Activated T-cell treated with anti-CD3 and anti-CD28 coated beads, Interleukin-2, amount 50 U/mL, for 72 hours (primary cell): ENCODE data around the gene ZFP3. TPM values are rescaled to one million over a fixed set of nuclear protein-coding genes. Genes with fewer than 3 reads are reported as not detected.
"Not testable (repeated sequence)": the region's sequence is repeated elsewhere in the genome, so short reads cannot be mapped to it uniquely, and the experiment has no call there.

ENCODE experiments used
- ATAC-seq, 2 donors: fragments of 150-1000 bp; cut with Tn5 transposase; replicated peaks in 1 of 2; 2 replicates each; pipeline ENCODE4 v1.10.0; 2021; ENCODE audit warnings: moderate library complexity in 2 of 2, mild to moderate bottlenecking in 1 of 2
- DNase-seq, 2 donors: peaks; one replicate each; pipeline ENCODE4 v3.0.0; 2021 to 2022; ENCODE audit warnings: mixed read lengths in 1 of 2
- H3K27ac Mint-ChIP-seq: one replicate; pipeline ENCODE4 v1.8.0; 2022; ENCODE audit warnings: mild to moderate bottlenecking, moderate library complexity, mixed read lengths
- H3K27me3 Mint-ChIP-seq: one replicate; pipeline ENCODE4 v1.8.0; 2022; ENCODE audit warnings: low read depth, mixed read lengths
- H3K36me3 Mint-ChIP-seq, 2 donors: one replicate each; pipeline ENCODE4 v1.8.0; 2022; ENCODE audit warnings: mixed read lengths in 2 of 2, mild to moderate bottlenecking in 1 of 2; ENCODE audit not compliant: insufficient read depth in 2 of 2
- H3K4me1 Mint-ChIP-seq: one replicate; pipeline ENCODE4 v1.8.0; 2022; ENCODE audit warnings: low read depth, mixed read lengths
- H3K4me3 Mint-ChIP-seq, 2 donors: one replicate each; pipeline ENCODE4 v1.8.0; 2022; ENCODE audit warnings: mild to moderate bottlenecking in 2 of 2, mixed read lengths in 2 of 2, moderate library complexity in 2 of 2
- H3K9me3 Mint-ChIP-seq, 2 donors: one replicate each; pipeline ENCODE4 v1.8.0; 2022; ENCODE audit warnings: mixed read lengths in 2 of 2
- total RNA-seq, 2 donors: library from RNA; stranded (reverse); gene quantifications; one replicate each; pipeline ENCODE4 v1.2.3, GENCODE V29; 2022

ZFP3 gene
- total RNA-seq, 2 donors from 2014 or later = 3.1 to 3.6 TPM

DNA sequence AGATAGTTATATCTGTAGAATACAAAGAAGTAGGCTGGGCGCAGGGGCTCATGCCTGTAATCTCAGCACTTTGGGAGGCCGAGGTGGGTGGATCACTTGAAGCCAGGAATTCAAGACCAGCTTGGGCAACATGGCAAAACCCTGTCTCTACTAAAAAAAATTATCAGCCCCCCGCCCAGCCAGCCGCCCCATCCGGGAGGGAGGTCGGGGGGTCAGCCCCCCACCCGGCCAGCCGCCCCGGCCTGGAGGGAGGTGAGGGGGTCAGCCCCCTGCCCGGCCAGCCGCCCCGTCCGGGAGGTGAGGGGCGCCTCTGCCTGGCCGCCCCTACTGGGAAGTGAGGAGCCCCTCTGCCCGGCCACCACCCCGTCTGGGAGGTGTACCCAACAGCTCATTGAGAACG is 64.6 kb downstream of the ZFP3 start:
- H3K27ac Mint-ChIP-seq = not testable (repeated sequence)

More for the DNA sequence above, 64.6 kb downstream of the ZFP3 start:
- not testable (repeated sequence) for H3K9me3 Mint-ChIP-seq, H3K36me3 Mint-ChIP-seq, H3K27me3 Mint-ChIP-seq, H3K4me1 Mint-ChIP-seq, ATAC-seq, DNase-seq, H3K4me3 Mint-ChIP-seq

Other genes starting within 250 kb of the ZFP3 start
- gene MINK1, start 245.1 kb upstream of the ZFP3 start, total RNA-seq = 10 to 100 TPM; 74.4 to 82.7 TPM
- 1 to 10 TPM; 3.4 to 4.7 TPM for gene C17orf107, start 178.9 kb upstream of the ZFP3 start, total RNA-seq
- gene CHRNE, start 175.4 kb upstream of the ZFP3 start, total RNA-seq = under 1 TPM; 0.60 to 0.89 TPM
- under 1 TPM in 1 of 2 donors, not detected in 1; 0.26 TPM for gene GP1BA, start 146.2 kb upstream of the ZFP3 start, total RNA-seq
- gene SLC25A11, start 138.4 kb upstream of the ZFP3 start, total RNA-seq = 10 to 100 TPM; 40.4 to 43.8 TPM
- 100 to 1,000 TPM; 176 to 201 TPM for gene RNF167, start 138.2 kb upstream of the ZFP3 start, total RNA-seq
- gene PFN1, start 129.9 kb upstream of the ZFP3 start, total RNA-seq = 1,000 to 10,000 TPM; 1,225 to 1,232 TPM
- 100 to 1,000 TPM in 1 of 2 donors, 10 to 100 TPM in 1; 90.0 to 102 TPM for gene ENO3, start 127.3 kb upstream of the ZFP3 start, total RNA-seq
- gene SPAG7, start 110.7 kb upstream of the ZFP3 start, total RNA-seq = 100 to 1,000 TPM; 140 to 158 TPM
- 100 to 1,000 TPM; 206 to 207 TPM for gene CAMTA2, start 90.8 kb upstream of the ZFP3 start, total RNA-seq
- under 1 TPM in 1 of 2 donors, not detected in 1; 0.60 TPM for gene INCA1, start 80.9 kb upstream of the ZFP3 start, total RNA-seq
- gene KIF1C, start 80.5 kb upstream of the ZFP3 start, total RNA-seq = 10 to 100 TPM; 38.3 to 41.3 TPM
- under 1 TPM; 0.23 to 0.46 TPM for gene SLC52A1, start 43.0 kb upstream of the ZFP3 start, total RNA-seq
- 10 to 100 TPM; 10.4 to 15.7 TPM for gene ZNF232, start 33.4 kb downstream of the ZFP3 start, total RNA-seq
- under 1 TPM; 0.02 to 0.19 TPM for gene USP6, start 37.6 kb downstream of the ZFP3 start, total RNA-seq
- 1 to 10 TPM; 5.3 to 7.8 TPM for gene ZNF594, start 113.4 kb downstream of the ZFP3 start, total RNA-seq
- gene SCIMP, start 156.4 kb downstream of the ZFP3 start, total RNA-seq = not detected
- gene RABEP1, start 203.8 kb downstream of the ZFP3 start, total RNA-seq = 10 to 100 TPM; 39.1 to 43.2 TPM